Neural cell (in vitro differentiated cells): ENCODE results near the gene ANKRD40. TPM values are rescaled to one million over a fixed set of nuclear protein-coding genes. Genes with fewer than 3 reads are reported as not detected.

Experiments
- H2AFZ ChIP-seq: fragments of 200-600, 300-800 bp; sonication (generic), shearing (Covaris generic); 2 replicates; pipeline ENCODE4 v1.6.0; 2014; ENCODE audit warnings: low read depth, mild to moderate bottlenecking, antibody characterized with exemption, low read length, moderate library complexity
- H3F3A ChIP-seq: fragments of 200-600 bp; shearing (Covaris generic); 2 replicates; pipeline ENCODE4 v1.6.1; 2016; ENCODE audit warnings: mild to moderate bottlenecking, moderate library complexity, mixed read lengths, antibody characterized with exemption, low read length; ENCODE audit not compliant: insufficient read depth, poor library complexity, severe bottlenecking
- H3K27ac ChIP-seq: fragments of 200-600, 300-800 bp; sonication (generic), shearing (Covaris generic); 2 replicates; pipeline ENCODE4 v1.5.1; 2014; ENCODE audit warnings: mild to moderate bottlenecking, low read length, moderate library complexity
- H3K27me3 ChIP-seq: fragments of 300-800, 200-600 bp; sonication (generic), shearing (Covaris generic); 2 replicates; pipeline ENCODE4 v1.6.0; 2014; ENCODE audit warnings: mild to moderate bottlenecking, low read depth, low read length, moderate library complexity; ENCODE audit not compliant: insufficient read depth
- H3K36me3 ChIP-seq: fragments of 300-800, 200-600 bp; sonication (generic), shearing (Covaris generic); 2 replicates; pipeline ENCODE4 v1.5.1; 2014; ENCODE audit warnings: mild to moderate bottlenecking, antibody characterized with exemption, low read length, moderate library complexity; ENCODE audit not compliant: insufficient read depth
- H3K4me2 ChIP-seq: fragments of 300-800, 200-600 bp; sonication (generic), shearing (Covaris generic); 2 replicates; pipeline ENCODE4 v1.6.0; 2014; ENCODE audit warnings: mild to moderate bottlenecking, low read length
- H3K4me3 ChIP-seq: fragments of 300-800, 200-600 bp; sonication (generic), shearing (Covaris generic); 2 replicates; pipeline ENCODE4 v1.5.1; 2014; ENCODE audit warnings: mild to moderate bottlenecking, low read length, moderate library complexity
- H3K79me2 ChIP-seq: fragments of 200-600 bp; shearing (Covaris generic); replicated peaks from 2 replicates; pipeline ENCODE4 v1.6.0; 2014; ENCODE audit warnings: mild to moderate bottlenecking, low read length, moderate library complexity; ENCODE audit not compliant: insufficient read depth
- H3K9ac ChIP-seq: fragments of 300-800, 200-600 bp; sonication (generic), shearing (Covaris generic); 2 replicates; pipeline ENCODE4 v1.6.1; 2016; ENCODE audit warnings: mild to moderate bottlenecking, low read length, mixed read lengths
- H3K9me2 ChIP-seq: fragments of 200-600 bp; shearing (Covaris generic); 2 replicates; pipeline ENCODE4 v1.6.1; 2016; ENCODE audit warnings: mild to moderate bottlenecking, low read length, mixed read lengths; ENCODE audit not compliant: insufficient read depth
- H3K9me3 ChIP-seq: fragments of 200-600, 300-800 bp; sonication (generic), shearing (Covaris generic); 2 replicates; pipeline ENCODE4 v1.6.1; 2016; ENCODE audit warnings: mild to moderate bottlenecking, mixed run types, low read length, moderate library complexity, mixed read lengths
- H4K20me1 ChIP-seq: fragments of 200-600 bp; shearing (Covaris generic); 2 replicates; pipeline ENCODE4 v1.6.1; 2016; ENCODE audit warnings: mild to moderate bottlenecking, mixed run types; ENCODE audit not compliant: insufficient read depth
- EP300 ChIP-seq: fragments of 450-650 bp; conservative IDR thresholded peaks from 2 replicates; pipeline ENCODE4 v1.6.1; 2014; ENCODE audit warnings: antibody characterized with exemption, mild to moderate bottlenecking, moderate library complexity; ENCODE audit not compliant: poor library complexity, severe bottlenecking
- EZH2 ChIP-seq: fragments of 200-600, 300-800 bp; shearing (Covaris generic), sonication (generic); IDR thresholded peaks from 2 replicates; pipeline ENCODE4 v1.6.1; 2014; ENCODE audit warnings: antibody characterized with exemption, low read length, borderline replicate concordance, mild to moderate bottlenecking; ENCODE audit not compliant: insufficient read depth, poor library complexity, severe bottlenecking
- MXI1 ChIP-seq: fragments of 450-650 bp; conservative IDR thresholded peaks from 2 replicates; pipeline ENCODE4 v1.6.1; 2014; ENCODE audit warnings: antibody characterized with exemption, mild to moderate bottlenecking; ENCODE audit not compliant: poor library complexity, severe bottlenecking
- POLR2AphosphoS5 ChIP-seq: IDR thresholded peaks from 2 replicates; pipeline ENCODE4 v1.6.1; 2012
- RAD21 ChIP-seq: fragments of 450-650 bp; conservative IDR thresholded peaks from 2 replicates; pipeline ENCODE4 v1.6.1; 2014; ENCODE audit warnings: antibody characterized with exemption, mild to moderate bottlenecking, moderate library complexity
- REST ChIP-seq: IDR thresholded peaks from 2 replicates; pipeline ENCODE4 v1.6.1; 2012; ENCODE audit warnings: borderline replicate concordance
- SMC3 ChIP-seq: fragments of 450-650 bp; conservative IDR thresholded peaks from 2 replicates; pipeline ENCODE4 v1.6.1; 2014; ENCODE audit warnings: antibody characterized with exemption, mild to moderate bottlenecking, moderate library complexity; ENCODE audit not compliant: poor library complexity
- TAF1 ChIP-seq: IDR thresholded peaks from 2 replicates; pipeline ENCODE4 v1.6.1; 2012; ENCODE audit warnings: low read depth
- polyA plus RNA-seq: library from polyadenylated mRNA; depleted of rRNA; stranded (reverse); fragments of >200 nt; gene quantifications from 2 replicates; pipeline ENCODE4 v1.2.3, GENCODE V29; 2014
- TF ChIP-seq, protein P1 (sequence below): fragments of 450-650 bp; IDR thresholded peaks from 2 replicates; pipeline ENCODE4 v1.5.1; 2014; ENCODE audit warnings: antibody characterized with exemption, mild to moderate bottlenecking, moderate library complexity; ENCODE audit not compliant: poor library complexity, severe bottlenecking

ANKRD40 gene
- polyA plus RNA-seq, 1 donor from 2014 or later = 15.2 TPM

GRCh38 chr17:50688245-50688644 is 19.5 kb downstream of the ANKRD40 start:
- Histone ChIP-seq H3K27ac (no peak overlapping the region), H3K27me3 (no peaks in the 10 kb centered on the region), H3F3A (no peaks in the 10 kb centered on the region), H2AFZ (no peak overlapping the region), H3K9me2 (no peaks in the 10 kb centered on the region), H3K79me2 (no peaks in the 10 kb centered on the region), H3K4me2 (no peak overlapping the region), H4K20me1 (no peaks in the 10 kb centered on the region), H3K9ac (no peak overlapping the region), H3K9me3 (no peaks in the 10 kb centered on the region), H3K4me3 (no peak overlapping the region), H3K36me3 (no peaks in the 10 kb centered on the region)
- TF ChIP-seq SMC3 = no peak
- TF ChIP-seq EP300 = no peak
- no peak for TF ChIP-seq POLR2AphosphoS5
- no peak for TF ChIP-seq EZH2
- no peak for TF ChIP-seq RAD21
- no peak for TF ChIP-seq REST

DNA sequence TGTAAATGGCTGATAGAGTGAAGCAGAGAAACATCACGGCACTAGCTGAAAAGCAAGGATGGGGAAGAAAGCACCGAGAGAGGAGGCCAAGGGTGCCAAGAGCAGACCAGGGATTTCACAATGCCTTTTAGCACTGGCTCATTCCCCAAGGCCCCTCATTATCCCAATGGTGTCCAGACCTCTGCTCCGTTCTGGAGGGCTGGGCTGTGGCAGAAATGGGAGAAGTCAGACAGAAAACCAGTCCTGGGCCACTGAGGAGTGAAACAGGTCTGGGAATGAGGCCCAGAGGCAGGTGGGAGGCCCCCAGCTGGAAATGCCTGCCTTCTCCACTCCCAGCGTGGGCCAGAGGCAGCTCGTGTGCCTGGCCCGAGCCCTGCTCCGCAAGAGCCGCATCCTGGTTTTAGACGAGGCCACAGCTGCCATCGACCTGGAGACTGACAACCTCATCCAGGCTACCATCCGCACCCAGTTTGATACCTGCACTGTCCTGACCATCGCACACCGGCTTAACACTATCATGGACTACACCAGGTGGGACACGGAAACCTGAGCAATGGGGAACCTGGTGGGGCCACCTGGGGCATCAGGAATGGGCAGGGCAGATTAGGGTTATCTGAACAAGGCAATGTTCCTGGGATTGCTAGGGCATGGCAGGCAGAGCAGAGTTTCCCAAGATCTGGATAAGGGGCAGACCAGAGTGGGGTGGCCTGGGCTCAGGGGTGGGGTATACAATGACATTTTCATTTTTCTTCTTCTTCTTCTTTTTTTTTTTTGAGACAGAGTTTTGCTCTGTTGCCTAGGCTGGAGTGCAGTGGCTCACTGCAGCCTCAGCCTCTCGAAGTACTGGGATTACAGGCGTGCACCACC is 20.3 kb downstream of the ANKRD40 start:
- H3K79me2 ChIP-seq = no peaks in the 10 kb centered on the region
- no peak overlapping the region for H3K4me2 ChIP-seq
- no peak overlapping the region for H3K9ac ChIP-seq
- no peaks in the 10 kb centered on the region for H3F3A ChIP-seq
- H3K36me3 ChIP-seq = no peaks in the 10 kb centered on the region
- TF ChIP-seq MXI1 = no peak
- TF ChIP-seq, protein P1, sequence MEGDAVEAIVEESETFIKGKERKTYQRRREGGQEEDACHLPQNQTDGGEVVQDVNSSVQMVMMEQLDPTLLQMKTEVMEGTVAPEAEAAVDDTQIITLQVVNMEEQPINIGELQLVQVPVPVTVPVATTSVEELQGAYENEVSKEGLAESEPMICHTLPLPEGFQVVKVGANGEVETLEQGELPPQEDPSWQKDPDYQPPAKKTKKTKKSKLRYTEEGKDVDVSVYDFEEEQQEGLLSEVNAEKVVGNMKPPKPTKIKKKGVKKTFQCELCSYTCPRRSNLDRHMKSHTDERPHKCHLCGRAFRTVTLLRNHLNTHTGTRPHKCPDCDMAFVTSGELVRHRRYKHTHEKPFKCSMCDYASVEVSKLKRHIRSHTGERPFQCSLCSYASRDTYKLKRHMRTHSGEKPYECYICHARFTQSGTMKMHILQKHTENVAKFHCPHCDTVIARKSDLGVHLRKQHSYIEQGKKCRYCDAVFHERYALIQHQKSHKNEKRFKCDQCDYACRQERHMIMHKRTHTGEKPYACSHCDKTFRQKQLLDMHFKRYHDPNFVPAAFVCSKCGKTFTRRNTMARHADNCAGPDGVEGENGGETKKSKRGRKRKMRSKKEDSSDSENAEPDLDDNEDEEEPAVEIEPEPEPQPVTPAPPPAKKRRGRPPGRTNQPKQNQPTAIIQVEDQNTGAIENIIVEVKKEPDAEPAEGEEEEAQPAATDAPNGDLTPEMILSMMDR = no peak
- no peak for TF ChIP-seq REST
- TF ChIP-seq TAF1 = no peak
- TF ChIP-seq EZH2 = no peak
- TF ChIP-seq RAD21 = no peak
- no peak for TF ChIP-seq SMC3
- H3K27ac ChIP-seq = no peak overlapping the region
- no peaks in the 10 kb centered on the region for H3K27me3 ChIP-seq
- no peak overlapping the region for H3K4me3 ChIP-seq
- H2AFZ ChIP-seq = no peak overlapping the region
- no peaks in the 10 kb centered on the region for H3K9me2 ChIP-seq
- H4K20me1 ChIP-seq = no peaks in the 10 kb centered on the region
- no peaks in the 10 kb centered on the region for H3K9me3 ChIP-seq
